OCI-LY3 (cell line): ENCODE measurements around the gene RAPGEF5.

Source experiments
- H2AFZ ChIP-seq: fragments of 200-600, 300-600 bp; shearing (Covaris generic); 2 replicates; pipeline ENCODE4 v1.6.0; 2014; ENCODE audit warnings: antibody characterized with exemption, low read depth, low read length
- H3K27ac ChIP-seq: fragments of 200-600, 300-600 bp; sonication (generic); 2 replicates; pipeline ENCODE4 v1.5.1; 2014; ENCODE audit warnings: mild to moderate bottlenecking, low read length, moderate library complexity, mixed read lengths
- H3K27me3 ChIP-seq: fragments of 200-600, 300-600 bp; sonication (generic); 2 replicates; pipeline ENCODE4 v1.6.1; 2014; ENCODE audit warnings: low read depth, low read length, mixed read lengths
- H3K36me3 ChIP-seq: fragments of 200-600, 300-600 bp; sonication (generic); replicated peaks from 2 replicates; pipeline ENCODE3; 2014; ENCODE audit warnings: low read depth, low read length, mixed read lengths
- H3K4me1 ChIP-seq: fragments of 300-600, 200-600 bp; sonication (generic); 2 replicates; pipeline ENCODE4 v1.6.1; 2014; ENCODE audit warnings: low read length, mixed read lengths
- H3K4me2 ChIP-seq: fragments of 200-600, 300-600 bp; sonication (generic); 2 replicates; pipeline ENCODE4 v1.6.1; 2014; ENCODE audit warnings: low read length, mixed read lengths
- H3K4me3 ChIP-seq: fragments of 300-600, 200-600 bp; sonication (generic); 2 replicates; pipeline ENCODE4 v1.5.1; 2014; ENCODE audit warnings: antibody characterized with exemption, mild to moderate bottlenecking, low read length, moderate library complexity
- H3K79me2 ChIP-seq: fragments of 300-600, 200-600 bp; shearing (Covaris generic); 2 replicates; pipeline ENCODE4 v1.6.1; 2014; ENCODE audit warnings: mild to moderate bottlenecking, low read length, mixed read lengths
- H3K9ac ChIP-seq: fragments of 300-600, 200-600 bp; shearing (Covaris generic); 2 replicates; pipeline ENCODE4 v1.6.0; 2014; ENCODE audit warnings: mild to moderate bottlenecking, low read length, moderate library complexity
- H3K9me3 ChIP-seq: fragments of 200-600, 300-600 bp; shearing (Covaris generic); 2 replicates; pipeline ENCODE4 v1.6.1; 2014; ENCODE audit warnings: low read length, mixed read lengths; ENCODE audit not compliant: insufficient read depth
- H4K20me1 ChIP-seq: fragments of 200-600, 300-600 bp; sonication (generic); 2 replicates; pipeline ENCODE4 v1.6.1; 2016; ENCODE audit warnings: low read length, mixed read lengths; ENCODE audit not compliant: insufficient read depth
- EZH2phosphoT487 ChIP-seq: fragments of 200-600 bp; shearing (Covaris generic); IDR thresholded peaks from 2 replicates; pipeline ENCODE4 v1.6.1; 2018; ENCODE audit warnings: antibody characterized with exemption, mixed run types, low read depth
- TF ChIP-seq, protein P1 (sequence below): fragments of 200-600, 300-600 bp; sonication (generic); IDR thresholded peaks from 2 replicates; pipeline ENCODE4 v1.5.1; 2014; ENCODE audit warnings: antibody characterized with exemption, low read length, low read depth

Gene RAPGEF5

GRCh38 chr7:22182149-22182548 is 174.8 kb downstream of the RAPGEF5 start:
- H3K4me3 ChIP-seq = no peak overlapping the region
- H4K20me1 ChIP-seq = no peaks in the 10 kb centered on the region
- no peaks in the 10 kb centered on the region for H3K9me3 ChIP-seq
- H3K9ac ChIP-seq = no peak overlapping the region
- no peak overlapping the region for H2AFZ ChIP-seq
- H3K27ac ChIP-seq = no peak overlapping the region
- TF ChIP-seq EZH2phosphoT487 = no peak
- TF ChIP-seq, protein P1, sequence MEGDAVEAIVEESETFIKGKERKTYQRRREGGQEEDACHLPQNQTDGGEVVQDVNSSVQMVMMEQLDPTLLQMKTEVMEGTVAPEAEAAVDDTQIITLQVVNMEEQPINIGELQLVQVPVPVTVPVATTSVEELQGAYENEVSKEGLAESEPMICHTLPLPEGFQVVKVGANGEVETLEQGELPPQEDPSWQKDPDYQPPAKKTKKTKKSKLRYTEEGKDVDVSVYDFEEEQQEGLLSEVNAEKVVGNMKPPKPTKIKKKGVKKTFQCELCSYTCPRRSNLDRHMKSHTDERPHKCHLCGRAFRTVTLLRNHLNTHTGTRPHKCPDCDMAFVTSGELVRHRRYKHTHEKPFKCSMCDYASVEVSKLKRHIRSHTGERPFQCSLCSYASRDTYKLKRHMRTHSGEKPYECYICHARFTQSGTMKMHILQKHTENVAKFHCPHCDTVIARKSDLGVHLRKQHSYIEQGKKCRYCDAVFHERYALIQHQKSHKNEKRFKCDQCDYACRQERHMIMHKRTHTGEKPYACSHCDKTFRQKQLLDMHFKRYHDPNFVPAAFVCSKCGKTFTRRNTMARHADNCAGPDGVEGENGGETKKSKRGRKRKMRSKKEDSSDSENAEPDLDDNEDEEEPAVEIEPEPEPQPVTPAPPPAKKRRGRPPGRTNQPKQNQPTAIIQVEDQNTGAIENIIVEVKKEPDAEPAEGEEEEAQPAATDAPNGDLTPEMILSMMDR = no peak
- no peak overlapping the region for H3K4me2 ChIP-seq
- no peaks in the 10 kb centered on the region for H3K36me3 ChIP-seq
- H3K79me2 ChIP-seq = no peaks in the 10 kb centered on the region
- H3K27me3 ChIP-seq = no peaks in the 10 kb centered on the region
- H3K4me1 ChIP-seq = no peaks in the 10 kb centered on the region

- Histone ChIP-seq H3K4me3 (no peak overlapping the region), H3K79me2 (no peaks in the 10 kb centered on the region), H3K9me3 (no peaks in the 10 kb centered on the region), H4K20me1 (no peaks in the 10 kb centered on the region), H3K4me2 (no peak overlapping the region), H3K9ac (no peak overlapping the region), H3K27me3 (no peaks in the 10 kb centered on the region), H2AFZ (no peak overlapping the region), H3K36me3 (no peaks in the 10 kb centered on the region), H3K4me1 (no peaks in the 10 kb centered on the region), H3K27ac (no peak overlapping the region)
- TF ChIP-seq, protein P1 = no peak
- no peak for TF ChIP-seq EZH2phosphoT487
Measured at GRCh38 chr7:22181663-22182062, 175.3 kb downstream of the RAPGEF5 start.

GRCh38 chr7:22179442-22179879 is 177.5 kb downstream of the RAPGEF5 start:
- no peak overlapping the region for H3K4me3 ChIP-seq
- H3K4me1 ChIP-seq = peaks cover 1% of the 10 kb centered on the region; the same call in 1 of the 2 replicates
- H3K4me2 ChIP-seq = no peak overlapping the region
- no peak overlapping the region for H3K9ac ChIP-seq
- H3K79me2 ChIP-seq = no peaks in the 10 kb centered on the region
- no peaks in the 10 kb centered on the region for H3K27me3 ChIP-seq
- H3K9me3 ChIP-seq = no peaks in the 10 kb centered on the region
- H3K27ac ChIP-seq = no peak overlapping the region
- H4K20me1 ChIP-seq = no peaks in the 10 kb centered on the region
- H3K36me3 ChIP-seq = no peaks in the 10 kb centered on the region
- H2AFZ ChIP-seq = no peak overlapping the region
- TF ChIP-seq EZH2phosphoT487 = no peak
- TF ChIP-seq, protein P1 = no peak

GRCh38 chr7:22178735-22179134 is 178.2 kb downstream of the RAPGEF5 start:
- no peaks in the 10 kb centered on the region for H3K9me3 ChIP-seq
- no peaks in the 10 kb centered on the region for H3K79me2 ChIP-seq
- no peak overlapping the region for H3K27ac ChIP-seq
- no peak overlapping the region for H3K9ac ChIP-seq
- H3K27me3 ChIP-seq = no peaks in the 10 kb centered on the region
- no peak overlapping the region for H3K4me3 ChIP-seq
- TF ChIP-seq, protein P1 = no peak
- no peak for TF ChIP-seq EZH2phosphoT487
- H3K4me1 ChIP-seq = peaks cover 5% of the 10 kb centered on the region
- H4K20me1 ChIP-seq = no peaks in the 10 kb centered on the region
- H3K36me3 ChIP-seq = no peaks in the 10 kb centered on the region
- no peak overlapping the region for H3K4me2 ChIP-seq
- H2AFZ ChIP-seq = no peak overlapping the region
